WTC11 (cell line): ENCODE measurements around the gene APOBEC2. TPM values are rescaled to one million over a fixed set of nuclear protein-coding genes. Genes with fewer than 3 reads are reported as not detected.

Experiments
- ATAC-seq: fragments of 200-7000 bp; cut with Tn5 transposase; 2 replicates; pipeline ENCODE4 v1.10.0; 2021; ENCODE audit warnings: mild to moderate bottlenecking, moderate library complexity
- CTCF ChIA-PET: fragments of 300-600 bp; sonication (Branson Sonifier 250); formaldehyde crosslinking; loops from one replicate; lab custom pipeline; 2021; ENCODE audit warnings: antibody characterized with exemption; lab: Charles Lee
- POLR2A ChIA-PET: fragments of 350-600 bp; sonication (Branson Sonifier 250); formaldehyde crosslinking; loops from one replicate; lab custom pipeline; 2021; ENCODE audit warnings: antibody characterized with exemption; lab: Charles Lee
- DNase-seq: peaks from one replicate; pipeline ENCODE4 v3.0.0; 2021; ENCODE audit warnings: low spot score
- H3K27ac Mint-ChIP-seq: 2 replicates; pipeline ENCODE4 v1.8.0; 2021; ENCODE audit warnings: mixed read lengths
- H3K27me3 Mint-ChIP-seq: 2 replicates; pipeline ENCODE4 v1.8.0; 2021; ENCODE audit warnings: low read depth, mild to moderate bottlenecking, moderate library complexity, mixed read lengths
- H3K36me3 Mint-ChIP-seq: 2 replicates; pipeline ENCODE4 v1.8.0; 2021; ENCODE audit warnings: mixed read lengths
- H3K4me1 Mint-ChIP-seq: 2 replicates; pipeline ENCODE4 v1.8.0; 2022; ENCODE audit warnings: mixed read lengths
- H3K4me3 Mint-ChIP-seq: 2 replicates; pipeline ENCODE4 v1.8.0; 2021; ENCODE audit warnings: mild to moderate bottlenecking, moderate library complexity, mixed read lengths
- H3K9me3 Mint-ChIP-seq: 2 replicates; pipeline ENCODE4 v1.8.0; 2021; ENCODE audit warnings: mixed read lengths
- EMX1 ChIP-seq: fragments of 250-450 bp; sonication (Bioruptor Pico); IDR thresholded peaks from 2 replicates; pipeline ENCODE4 v1.8.0; 2021; ENCODE audit warnings: mild to moderate bottlenecking
- ETV6 ChIP-seq: sonication (generic); formaldehyde crosslinking; IDR thresholded peaks from 2 replicates; pipeline ENCODE4 v1.8.1; 2022; ENCODE audit warnings: mild to moderate bottlenecking, missing genetic modification reagents
- HMGA2 ChIP-seq: fragments of 250-450 bp; sonication (Bioruptor Pico); IDR thresholded peaks from 2 replicates; pipeline ENCODE4 v1.4.0; 2021; ENCODE audit warnings: mild to moderate bottlenecking, moderate library complexity
- IRF2 ChIP-seq: sonication (generic); formaldehyde crosslinking; IDR thresholded peaks from 2 replicates; pipeline ENCODE4 v1.8.0; 2022; ENCODE audit warnings: low read depth, missing genetic modification reagents, borderline replicate concordance
- KAT7 ChIP-seq: sonication (generic); formaldehyde crosslinking; IDR thresholded peaks from 2 replicates; pipeline ENCODE4 v1.8.1; 2023; ENCODE audit warnings: missing genetic modification reagents, mild to moderate bottlenecking, borderline replicate concordance
- NR1H2 ChIP-seq: sonication (generic); formaldehyde crosslinking; IDR thresholded peaks from 2 replicates; pipeline ENCODE4 v1.9.0; 2021; ENCODE audit warnings: mild to moderate bottlenecking, moderate library complexity, missing genetic modification reagents
- RORB ChIP-seq: fragments of 250-450 bp; sonication (Bioruptor Pico); IDR thresholded peaks from 2 replicates; pipeline ENCODE4 v1.9.0; 2021; ENCODE audit warnings: mild to moderate bottlenecking
- ZNF317 ChIP-seq: sonication (generic); formaldehyde crosslinking; IDR thresholded peaks from 2 replicates; pipeline ENCODE4 v1.8.1; 2023; ENCODE audit warnings: low read depth, mild to moderate bottlenecking, moderate library complexity, missing genetic modification reagents, borderline replicate concordance
- total RNA-seq: library from RNA; stranded (reverse); gene quantifications from 3 replicates; pipeline ENCODE4 v1.2.3, GENCODE V29; 2021
- TF ChIP-seq, protein P1 (sequence below): sonication (generic); formaldehyde crosslinking; IDR thresholded peaks from 2 replicates; pipeline ENCODE4 v1.8.0; 2022; ENCODE audit warnings: mild to moderate bottlenecking, missing genetic modification reagents
- TF ChIP-seq, protein P2 (sequence below): fragments of 250-450 bp; sonication (Bioruptor Pico); IDR thresholded peaks from 2 replicates; pipeline ENCODE4 v1.9.0; 2021; ENCODE audit warnings: mild to moderate bottlenecking, borderline replicate concordance
- TF ChIP-seq, protein P3 (sequence below): sonication (generic); formaldehyde crosslinking; IDR thresholded peaks from 2 replicates; pipeline ENCODE4 v1.8.1; 2023; ENCODE audit warnings: mild to moderate bottlenecking, missing genetic modification reagents
- TF ChIP-seq, protein P4 (sequence below): sonication (generic); formaldehyde crosslinking; IDR thresholded peaks from 2 replicates; pipeline ENCODE4 v1.8.1; 2023; ENCODE audit warnings: mild to moderate bottlenecking, missing genetic modification reagents, moderate library complexity
- TF ChIP-seq, protein P5 (sequence below): fragments of 200-600 bp; IDR thresholded peaks from 2 replicates; pipeline ENCODE4 v1.8.0; 2022; ENCODE audit warnings: antibody characterized with exemption

Gene APOBEC2
- total RNA-seq, 1 experiment from 2014 or later, result not detected

DNA sequence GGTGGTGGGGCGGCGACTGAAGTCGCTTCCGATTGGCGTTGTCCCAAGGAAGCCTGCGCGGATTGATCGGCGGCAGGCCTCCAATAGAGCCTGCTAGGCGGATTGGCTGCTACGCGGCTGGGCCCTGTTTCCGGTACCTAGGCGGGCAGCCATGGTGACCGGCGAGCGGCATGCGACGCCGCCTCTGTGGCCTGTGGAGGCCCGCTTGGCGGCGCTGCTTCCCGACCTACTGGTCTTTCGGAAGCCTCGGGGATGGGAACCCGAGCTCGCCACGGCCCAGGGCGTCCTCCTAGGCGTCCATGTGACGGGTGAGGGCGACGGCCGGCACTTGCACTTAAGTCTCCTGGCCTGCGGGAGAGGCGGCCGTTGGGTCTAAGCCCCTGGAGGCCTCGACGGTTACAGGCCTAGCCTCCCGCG lies 47.9 kb downstream of the APOBEC2 start (continued):
- TF ChIP-seq NR1H2 (CRISPR knock-in tag) (no peak), EMX1 (CRISPR knock-in tag) (0 out of 2 replicates have a peak, but pooled peaks have one; percentile 53)
- TF ChIP-seq, protein P1, sequence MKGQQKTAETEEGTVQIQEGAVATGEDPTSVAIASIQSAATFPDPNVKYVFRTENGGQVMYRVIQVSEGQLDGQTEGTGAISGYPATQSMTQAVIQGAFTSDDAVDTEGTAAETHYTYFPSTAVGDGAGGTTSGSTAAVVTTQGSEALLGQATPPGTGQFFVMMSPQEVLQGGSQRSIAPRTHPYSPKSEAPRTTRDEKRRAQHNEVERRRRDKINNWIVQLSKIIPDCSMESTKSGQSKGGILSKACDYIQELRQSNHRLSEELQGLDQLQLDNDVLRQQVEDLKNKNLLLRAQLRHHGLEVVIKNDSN (CRISPR knock-in tag), result peak; percentile 70
- TF ChIP-seq, protein P2, sequence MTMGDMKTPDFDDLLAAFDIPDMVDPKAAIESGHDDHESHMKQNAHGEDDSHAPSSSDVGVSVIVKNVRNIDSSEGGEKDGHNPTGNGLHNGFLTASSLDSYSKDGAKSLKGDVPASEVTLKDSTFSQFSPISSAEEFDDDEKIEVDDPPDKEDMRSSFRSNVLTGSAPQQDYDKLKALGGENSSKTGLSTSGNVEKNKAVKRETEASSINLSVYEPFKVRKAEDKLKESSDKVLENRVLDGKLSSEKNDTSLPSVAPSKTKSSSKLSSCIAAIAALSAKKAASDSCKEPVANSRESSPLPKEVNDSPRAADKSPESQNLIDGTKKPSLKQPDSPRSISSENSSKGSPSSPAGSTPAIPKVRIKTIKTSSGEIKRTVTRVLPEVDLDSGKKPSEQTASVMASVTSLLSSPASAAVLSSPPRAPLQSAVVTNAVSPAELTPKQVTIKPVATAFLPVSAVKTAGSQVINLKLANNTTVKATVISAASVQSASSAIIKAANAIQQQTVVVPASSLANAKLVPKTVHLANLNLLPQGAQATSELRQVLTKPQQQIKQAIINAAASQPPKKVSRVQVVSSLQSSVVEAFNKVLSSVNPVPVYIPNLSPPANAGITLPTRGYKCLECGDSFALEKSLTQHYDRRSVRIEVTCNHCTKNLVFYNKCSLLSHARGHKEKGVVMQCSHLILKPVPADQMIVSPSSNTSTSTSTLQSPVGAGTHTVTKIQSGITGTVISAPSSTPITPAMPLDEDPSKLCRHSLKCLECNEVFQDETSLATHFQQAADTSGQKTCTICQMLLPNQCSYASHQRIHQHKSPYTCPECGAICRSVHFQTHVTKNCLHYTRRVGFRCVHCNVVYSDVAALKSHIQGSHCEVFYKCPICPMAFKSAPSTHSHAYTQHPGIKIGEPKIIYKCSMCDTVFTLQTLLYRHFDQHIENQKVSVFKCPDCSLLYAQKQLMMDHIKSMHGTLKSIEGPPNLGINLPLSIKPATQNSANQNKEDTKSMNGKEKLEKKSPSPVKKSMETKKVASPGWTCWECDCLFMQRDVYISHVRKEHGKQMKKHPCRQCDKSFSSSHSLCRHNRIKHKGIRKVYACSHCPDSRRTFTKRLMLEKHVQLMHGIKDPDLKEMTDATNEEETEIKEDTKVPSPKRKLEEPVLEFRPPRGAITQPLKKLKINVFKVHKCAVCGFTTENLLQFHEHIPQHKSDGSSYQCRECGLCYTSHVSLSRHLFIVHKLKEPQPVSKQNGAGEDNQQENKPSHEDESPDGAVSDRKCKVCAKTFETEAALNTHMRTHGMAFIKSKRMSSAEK (CRISPR knock-in tag), result no peak

DNA sequence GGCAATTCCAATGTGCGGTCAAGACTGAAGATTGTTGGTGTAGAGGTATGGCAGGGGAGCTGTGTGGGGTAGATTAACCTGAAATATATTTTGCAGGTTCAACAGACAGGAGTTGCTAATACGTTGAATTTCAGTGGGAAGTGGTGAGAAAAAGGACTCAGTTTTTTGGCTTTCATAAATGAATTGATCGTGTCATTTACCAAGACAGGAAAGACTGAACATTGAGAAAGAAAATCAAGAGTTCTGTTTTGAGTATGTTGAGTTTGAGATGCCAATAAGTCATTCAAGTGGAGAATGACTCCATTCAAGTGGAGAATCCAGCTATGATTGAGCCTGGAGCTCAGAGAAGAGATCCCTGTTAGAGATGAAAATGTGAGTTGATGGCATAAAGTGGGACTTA lies 50.8 kb downstream of the APOBEC2 start:
- no peak for DNase-seq
- peaks cover 6% of the 10 kb centered on the region; the same call in 1 of the 2 replicates for H3K27me3 Mint-ChIP-seq
- peaks cover 18% of the 10 kb centered on the region for H3K4me1 Mint-ChIP-seq
- H3K9me3 Mint-ChIP-seq, result no peaks in the 10 kb centered on the region
- no peak for ATAC-seq
- CTCF ChIA-PET, result interaction anchor here (0.6 to 5.8 kb wide), 7 partner anchors 68 to 231 kb away, joined by 3 to 115 read pairs (median 5); partner anchors contain the start of gene TREML4
- peaks cover 12% of the 10 kb centered on the region for H3K36me3 Mint-ChIP-seq
- POLR2A ChIA-PET, result interaction anchor here (0.7 to 0.9 kb wide), 2 partner anchors 78 to 127 kb away, joined by 3 read pairs; no protein-coding TSS in a partner anchor
- no peak overlapping the region for H3K4me3 Mint-ChIP-seq
- H3K27ac Mint-ChIP-seq, result no peak overlapping the region
- TF ChIP-seq RORB (CRISPR knock-in tag) (no peak), ZNF317 (no peak), IRF2 (CRISPR knock-in tag) (no peak), EMX1 (CRISPR knock-in tag) (no peak), HMGA2 (CRISPR knock-in tag) (no peak), ETV6 (no peak), KAT7 (CRISPR knock-in tag) (no peak)
- TF ChIP-seq, protein P3, sequence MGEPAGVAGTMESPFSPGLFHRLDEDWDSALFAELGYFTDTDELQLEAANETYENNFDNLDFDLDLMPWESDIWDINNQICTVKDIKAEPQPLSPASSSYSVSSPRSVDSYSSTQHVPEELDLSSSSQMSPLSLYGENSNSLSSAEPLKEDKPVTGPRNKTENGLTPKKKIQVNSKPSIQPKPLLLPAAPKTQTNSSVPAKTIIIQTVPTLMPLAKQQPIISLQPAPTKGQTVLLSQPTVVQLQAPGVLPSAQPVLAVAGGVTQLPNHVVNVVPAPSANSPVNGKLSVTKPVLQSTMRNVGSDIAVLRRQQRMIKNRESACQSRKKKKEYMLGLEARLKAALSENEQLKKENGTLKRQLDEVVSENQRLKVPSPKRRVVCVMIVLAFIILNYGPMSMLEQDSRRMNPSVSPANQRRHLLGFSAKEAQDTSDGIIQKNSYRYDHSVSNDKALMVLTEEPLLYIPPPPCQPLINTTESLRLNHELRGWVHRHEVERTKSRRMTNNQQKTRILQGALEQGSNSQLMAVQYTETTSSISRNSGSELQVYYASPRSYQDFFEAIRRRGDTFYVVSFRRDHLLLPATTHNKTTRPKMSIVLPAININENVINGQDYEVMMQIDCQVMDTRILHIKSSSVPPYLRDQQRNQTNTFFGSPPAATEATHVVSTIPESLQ (CRISPR knock-in tag), result no peak
- TF ChIP-seq, protein P4, sequence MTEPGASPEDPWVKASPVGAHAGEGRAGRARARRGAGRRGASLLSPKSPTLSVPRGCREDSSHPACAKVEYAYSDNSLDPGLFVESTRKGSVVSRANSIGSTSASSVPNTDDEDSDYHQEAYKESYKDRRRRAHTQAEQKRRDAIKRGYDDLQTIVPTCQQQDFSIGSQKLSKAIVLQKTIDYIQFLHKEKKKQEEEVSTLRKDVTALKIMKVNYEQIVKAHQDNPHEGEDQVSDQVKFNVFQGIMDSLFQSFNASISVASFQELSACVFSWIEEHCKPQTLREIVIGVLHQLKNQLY, result no peak

DNA sequence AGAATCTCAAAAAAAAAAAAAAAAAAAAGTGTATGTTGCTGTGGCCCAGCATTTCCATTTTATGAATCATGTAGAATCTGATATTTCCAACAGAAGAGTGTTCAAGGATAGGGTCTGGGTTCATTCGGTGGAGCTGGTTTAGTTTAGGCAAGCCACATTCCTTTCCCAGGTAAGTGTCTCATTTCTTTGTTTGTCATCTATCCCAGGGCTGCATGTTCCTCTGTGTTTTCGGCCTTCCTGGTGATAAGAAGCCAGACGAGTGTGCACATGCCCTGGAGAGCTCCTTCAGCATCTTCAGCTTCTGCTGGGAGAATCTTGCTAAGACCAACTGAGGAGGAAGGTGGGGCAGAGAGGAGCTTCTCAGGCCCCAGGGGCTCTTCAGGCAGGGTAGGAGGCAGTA lies 58.0 kb downstream of the APOBEC2 start:
- no peak for ATAC-seq

More for the DNA sequence above, 58.0 kb downstream of the APOBEC2 start:
- ChIA-PET CTCF (interaction anchor here (0.7 to 2.6 kb wide), 4 partner anchors 10 to 81 kb away, joined by 4 to 6 read pairs (median 6); no protein-coding TSS in a partner anchor), POLR2A (interaction anchor here (0.7 kb wide), 1 partner anchor 63 kb away, joined by 4 read pairs; no protein-coding TSS in a partner anchor)
- Mint-ChIP-seq H3K27me3 (no peaks in the 10 kb centered on the region), H3K4me1 (no peaks in the 10 kb centered on the region), H3K27ac (no peak overlapping the region), H3K9me3 (no peaks in the 10 kb centered on the region), H3K36me3 (no peaks in the 10 kb centered on the region)
- DNase-seq, result no peak
- TF ChIP-seq, protein P5, sequence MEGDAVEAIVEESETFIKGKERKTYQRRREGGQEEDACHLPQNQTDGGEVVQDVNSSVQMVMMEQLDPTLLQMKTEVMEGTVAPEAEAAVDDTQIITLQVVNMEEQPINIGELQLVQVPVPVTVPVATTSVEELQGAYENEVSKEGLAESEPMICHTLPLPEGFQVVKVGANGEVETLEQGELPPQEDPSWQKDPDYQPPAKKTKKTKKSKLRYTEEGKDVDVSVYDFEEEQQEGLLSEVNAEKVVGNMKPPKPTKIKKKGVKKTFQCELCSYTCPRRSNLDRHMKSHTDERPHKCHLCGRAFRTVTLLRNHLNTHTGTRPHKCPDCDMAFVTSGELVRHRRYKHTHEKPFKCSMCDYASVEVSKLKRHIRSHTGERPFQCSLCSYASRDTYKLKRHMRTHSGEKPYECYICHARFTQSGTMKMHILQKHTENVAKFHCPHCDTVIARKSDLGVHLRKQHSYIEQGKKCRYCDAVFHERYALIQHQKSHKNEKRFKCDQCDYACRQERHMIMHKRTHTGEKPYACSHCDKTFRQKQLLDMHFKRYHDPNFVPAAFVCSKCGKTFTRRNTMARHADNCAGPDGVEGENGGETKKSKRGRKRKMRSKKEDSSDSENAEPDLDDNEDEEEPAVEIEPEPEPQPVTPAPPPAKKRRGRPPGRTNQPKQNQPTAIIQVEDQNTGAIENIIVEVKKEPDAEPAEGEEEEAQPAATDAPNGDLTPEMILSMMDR, result no peak
- TF ChIP-seq ZNF317, result no peak
- TF ChIP-seq, all 79 proteins: peak for 0
- no peak overlapping the region for H3K4me3 Mint-ChIP-seq

Other genes with a start within 250 kb of the APOBEC2 start
- 3.3 to 4.5 TPM (median 3.6 TPM) in 3 replicates for gene UNC5CL, start 14.0 kb upstream of the APOBEC2 start, total RNA-seq
- gene TSPO2, start 10.7 kb upstream of the APOBEC2 start, total RNA-seq, result not detected in 3 replicates
- gene OARD1, start 19.2 kb downstream of the APOBEC2 start, total RNA-seq, result 33.7 to 37.0 TPM (median 36.5 TPM) in 3 replicates
- gene NFYA, start 19.8 kb downstream of the APOBEC2 start, total RNA-seq, result 34.7 to 37.7 TPM (median 35.8 TPM) in 3 replicates
- gene TREML1, start 101.1 kb downstream of the APOBEC2 start, total RNA-seq, result 0.27 TPM in 1 of 3 replicates, not detected in the others
- gene TREM2, start 109.9 kb downstream of the APOBEC2 start, total RNA-seq, result 0.18 TPM in 1 of 3 replicates, not detected in the others
- 0.09 to 0.15 TPM (median 0.09 TPM) in 3 replicates for gene TREML2, start 147.9 kb downstream of the APOBEC2 start, total RNA-seq
- not detected in 3 replicates for gene TREML4, start 175.1 kb downstream of the APOBEC2 start, total RNA-seq
- not detected in 3 replicates for gene TREM1, start 233.5 kb downstream of the APOBEC2 start, total RNA-seq